Caco-2 (cell line): ENCODE data around the gene ABO. TPM values are rescaled to one million over a fixed set of nuclear protein-coding genes. Genes with fewer than 3 reads are reported as not detected.
A peak's percentile ranks its signal among the peaks of the same experiment; 100 is the strongest.

Experiments used
- Bru-seq: library from RNA; stranded (reverse); fragments of 400-500 nt; gene quantifications from one replicate; lab custom pipeline; 2021; lab: Mats Ljungman, UMichigan
- BruChase-seq, 2 experiments: library from RNA; stranded (reverse); fragments of 400-500 nt; gene quantifications; one replicate each; lab custom pipeline; 2021; lab: Mats Ljungman, UMichigan
- BruUV-seq: library from RNA; stranded (reverse); fragments of 400-500 nt; replicated peaks from 2 replicates; lab custom pipeline; 2021; lab: Mats Ljungman, UMichigan
- CTCF ChIA-PET: fragments of 300-600 bp; sonication (Branson Sonifier 250); formaldehyde crosslinking; loops from one replicate; lab custom pipeline; 2022; ENCODE audit warnings: antibody characterized with exemption; lab: Charles Lee
- POLR2A ChIA-PET: fragments of 300-600 bp; sonication (Branson Sonifier 250); formaldehyde crosslinking; loops from one replicate; lab custom pipeline; 2022; ENCODE audit warnings: antibody characterized with exemption; lab: Charles Lee
- DNase-seq, 2 experiments: peaks; one replicate each; pipeline versions ENCODE4 v3.0.0 to v3.0.0-alpha.2; 2020 to 2022
- H3K27me3 ChIP-seq: replicated peaks from 2 replicates; pipeline ENCODE4 v1.6.0; 2011; ENCODE audit warnings: low read length; ENCODE audit not compliant: control insufficient read depth, insufficient read depth
- H3K36me3 ChIP-seq: 2 replicates; pipeline ENCODE4 v1.5.1; 2011; ENCODE audit warnings: low read length; ENCODE audit not compliant: control insufficient read depth, insufficient read depth
- H3K4me1 ChIP-seq: fragments of 250-450 bp; sonication (Bioruptor Pico); 2 replicates; pipeline ENCODE4 v1.5.1; 2020; ENCODE audit warnings: mild to moderate bottlenecking
- H3K4me3 ChIP-seq: 2 replicates; pipeline ENCODE4 v1.5.1; 2011; ENCODE audit warnings: low read depth, mild to moderate bottlenecking, control low read depth, low read length
- H3K9me3 ChIP-seq: fragments of 250-450 bp; sonication (Bioruptor Pico); 2 replicates; pipeline ENCODE4 v1.5.1; 2020; ENCODE audit warnings: mild to moderate bottlenecking, moderate library complexity
- H3K27ac Mint-ChIP-seq: one replicate; pipeline ENCODE4 v1.8.0; 2022; ENCODE audit warnings: mixed read lengths; ENCODE audit not compliant: unreplicated experiment
- H3K27me3 Mint-ChIP-seq: one replicate; pipeline ENCODE4 v1.8.0; 2022; ENCODE audit warnings: mixed read lengths; ENCODE audit not compliant: insufficient read depth, unreplicated experiment
- H3K36me3 Mint-ChIP-seq: one replicate; pipeline ENCODE4 v1.8.0; 2022; ENCODE audit warnings: mild to moderate bottlenecking, mixed read lengths; ENCODE audit not compliant: insufficient read depth, unreplicated experiment
- H3K4me1 Mint-ChIP-seq: one replicate; pipeline ENCODE4 v1.8.0; 2022; ENCODE audit warnings: low read depth, mixed read lengths; ENCODE audit not compliant: unreplicated experiment
- H3K4me3 Mint-ChIP-seq: one replicate; pipeline ENCODE4 v1.8.0; 2022; ENCODE audit warnings: mild to moderate bottlenecking, moderate library complexity, mixed read lengths; ENCODE audit not compliant: unreplicated experiment
- H3K9me3 Mint-ChIP-seq: one replicate; pipeline ENCODE4 v1.8.0; 2022; ENCODE audit warnings: mixed read lengths; ENCODE audit not compliant: unreplicated experiment
- intact Hi-C: fragments of 100-400 bp; cut with micrococcal nuclease; formaldehyde crosslinking; loops from one replicate; pipeline ENCODE4 v1.10.0; 2022; ENCODE audit not compliant: unreplicated experiment
- long read RNA-seq: library from polyadenylated mRNA; stranded (forward); transcript quantifications from one replicate; pipeline ENCODE4 v2.0.0, GENCODE V29; 2022
- total RNA-seq: library from RNA; stranded (reverse); gene quantifications from 2 replicates; pipeline ENCODE4 v1.2.3, GENCODE V29; 2022
- TF ChIP-seq, protein P1 (sequence below), 2 experiments: fragments of 200-600 bp in 1 of 2; IDR thresholded peaks; 1 replicate in 1 of 2; 2 replicates in 1 of 2; pipeline versions ENCODE4 v1.5.1 to v1.8.0; 2011 to 2022; ENCODE audit warnings: antibody characterized with exemption in 1 of 2, control low read depth in 1 of 2, inconsistent platforms in 1 of 2, low read depth in 1 of 2, low read length in 1 of 2, mild to moderate bottlenecking in 1 of 2, moderate library complexity in 1 of 2; ENCODE audit not compliant: insufficient read depth in 1 of 2, severe bottlenecking in 1 of 2, unreplicated experiment in 1 of 2

ABO gene
- total RNA-seq (not detected in 2 replicates), Bru-seq, nascent RNA (percentile 9 among the genes with signal in this experiment), BruChase-seq, experiment 1, labeled RNA remaining after a 2-hour chase (percentile 8 among the genes with signal in this experiment), BruChase-seq, experiment 2, labeled RNA remaining after a 6-hour chase (percentile 10 among the genes with signal in this experiment)
- long read RNA-seq, result 0 reads

DNA sequence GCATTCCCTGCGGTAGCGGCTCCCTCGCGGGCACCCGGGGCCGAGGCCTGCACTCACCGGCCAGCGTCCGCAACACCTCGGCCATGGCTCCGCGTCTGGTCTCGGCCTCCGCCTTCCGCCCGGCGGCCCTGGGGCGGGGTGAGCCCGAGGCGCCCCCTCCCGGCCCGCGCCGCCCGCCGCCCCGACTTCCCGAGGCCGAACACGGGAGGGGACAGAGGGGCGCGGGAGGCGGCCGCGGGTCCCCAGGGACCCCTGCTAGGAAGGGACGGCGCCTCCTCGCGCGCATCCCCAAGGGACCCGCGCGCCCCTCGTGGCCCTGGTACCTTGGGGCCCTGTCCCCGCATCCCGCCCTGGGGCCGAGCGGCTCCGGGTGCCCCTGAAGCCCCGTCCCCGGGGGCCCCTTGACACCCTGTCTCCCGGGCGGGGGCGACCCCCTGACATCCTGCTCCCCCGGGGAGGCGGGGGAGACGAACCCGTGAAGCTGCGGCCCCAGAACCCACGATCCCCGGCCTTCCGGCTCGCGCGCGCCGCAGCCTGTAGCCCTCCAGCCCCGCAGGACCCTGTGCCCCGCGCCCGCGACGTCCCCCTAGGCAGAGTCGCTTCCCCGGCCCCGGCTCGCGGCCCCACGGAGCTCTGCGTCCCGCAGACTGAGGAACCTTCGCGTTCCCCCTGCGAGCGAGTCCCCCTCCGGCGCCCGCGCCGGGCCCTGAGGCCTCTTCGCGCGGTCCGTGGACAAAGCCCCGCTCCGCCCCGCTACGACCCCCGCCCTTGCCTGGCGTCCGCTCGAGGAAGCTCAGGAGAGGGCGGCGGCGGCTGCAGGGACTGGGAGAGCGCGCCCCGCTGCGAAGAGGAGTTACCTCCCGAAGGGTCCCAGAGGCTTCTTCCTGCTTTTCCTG is at the start of gene ABO:
Gene ABO (minus strand): TSS at position 97 of the 896 bp plus-strand sequence.
- Histone ChIP-seq H3K9me3 (peaks cover 7% of the 10 kb centered on the region; the same call in 1 of the 2 replicates), H3K36me3 (no peaks in the 10 kb centered on the region), H3K4me1 (peaks cover 8% of the 10 kb centered on the region), H3K4me3 (no peak within 1 kb of the TSS), H3K27me3 (no peaks in the 10 kb centered on the region)
- TF ChIP-seq, protein P1, sequence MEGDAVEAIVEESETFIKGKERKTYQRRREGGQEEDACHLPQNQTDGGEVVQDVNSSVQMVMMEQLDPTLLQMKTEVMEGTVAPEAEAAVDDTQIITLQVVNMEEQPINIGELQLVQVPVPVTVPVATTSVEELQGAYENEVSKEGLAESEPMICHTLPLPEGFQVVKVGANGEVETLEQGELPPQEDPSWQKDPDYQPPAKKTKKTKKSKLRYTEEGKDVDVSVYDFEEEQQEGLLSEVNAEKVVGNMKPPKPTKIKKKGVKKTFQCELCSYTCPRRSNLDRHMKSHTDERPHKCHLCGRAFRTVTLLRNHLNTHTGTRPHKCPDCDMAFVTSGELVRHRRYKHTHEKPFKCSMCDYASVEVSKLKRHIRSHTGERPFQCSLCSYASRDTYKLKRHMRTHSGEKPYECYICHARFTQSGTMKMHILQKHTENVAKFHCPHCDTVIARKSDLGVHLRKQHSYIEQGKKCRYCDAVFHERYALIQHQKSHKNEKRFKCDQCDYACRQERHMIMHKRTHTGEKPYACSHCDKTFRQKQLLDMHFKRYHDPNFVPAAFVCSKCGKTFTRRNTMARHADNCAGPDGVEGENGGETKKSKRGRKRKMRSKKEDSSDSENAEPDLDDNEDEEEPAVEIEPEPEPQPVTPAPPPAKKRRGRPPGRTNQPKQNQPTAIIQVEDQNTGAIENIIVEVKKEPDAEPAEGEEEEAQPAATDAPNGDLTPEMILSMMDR (IDR thresholded peaks at IDR 0.05; ENCODE audit: insufficient read depth in 1 of 2, low read depth in 1 of 2, low read length in 1 of 2, severe bottlenecking in 1 of 2, unreplicated experiment in 1 of 2), result no peak
- Mint-ChIP-seq H3K36me3 (no peaks in the 10 kb centered on the region), H3K27ac (no peak within 1 kb of the TSS), H3K4me1 (no peaks in the 10 kb centered on the region), H3K27me3 (no peaks in the 10 kb centered on the region), H3K4me3 (no peak within 1 kb of the TSS), H3K9me3 (peaks cover 17% of the 10 kb centered on the region)
- CTCF ChIA-PET, result no interaction called here
- intact Hi-C loops, result no loop called here
- DNase-seq, result no peak
- no TSS peak for BruUV-seq
- POLR2A ChIA-PET, result no interaction called here

DNA sequence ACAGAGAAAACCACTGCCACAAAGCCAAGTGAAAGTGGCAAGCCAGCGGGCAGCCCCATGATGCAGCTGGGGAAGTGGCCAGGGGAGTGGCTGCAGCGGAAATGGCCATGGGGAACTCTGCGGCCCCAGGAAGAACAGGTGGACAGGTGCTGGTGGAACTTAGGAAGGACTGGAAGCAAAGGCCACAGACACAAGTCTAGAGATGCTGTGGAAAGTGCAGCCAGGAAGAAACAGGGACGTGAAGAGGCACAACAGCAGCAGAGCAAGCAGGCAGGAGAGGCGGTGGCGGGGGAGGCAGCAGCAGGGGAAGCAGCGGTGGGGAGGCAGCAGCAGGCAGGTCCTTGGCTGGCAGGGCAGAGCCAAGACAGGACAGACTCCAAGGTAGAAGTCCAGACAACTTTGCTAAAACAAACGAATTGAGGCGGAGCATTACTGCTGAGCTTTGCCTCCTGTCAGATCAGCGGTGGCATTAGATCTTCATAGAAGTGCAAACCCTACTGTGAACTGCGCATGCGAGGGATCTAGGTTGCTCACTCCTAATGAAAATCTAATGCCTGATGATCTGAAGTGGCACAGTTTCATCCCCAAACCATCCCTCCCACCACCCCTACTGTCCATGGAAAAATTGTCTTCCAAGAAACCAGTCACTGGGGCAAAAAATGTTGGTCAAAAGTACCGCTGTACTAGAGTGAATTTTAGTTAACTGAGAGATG is 49.1 kb upstream of the ABO start:
- no peak overlapping the region for H3K27ac Mint-ChIP-seq
- TF ChIP-seq, protein P1 (IDR thresholded peaks at IDR 0.05; ENCODE audit: insufficient read depth in 1 of 2, low read depth in 1 of 2, low read length in 1 of 2, severe bottlenecking in 1 of 2, unreplicated experiment in 1 of 2), result no peak
- H3K4me3 ChIP-seq, result no peak overlapping the region
- CTCF ChIA-PET, result no interaction called here
- H3K4me1 ChIP-seq, result no peaks in the 10 kb centered on the region
- no peaks in the 10 kb centered on the region for H3K27me3 ChIP-seq
- no peak for DNase-seq
- H3K9me3 ChIP-seq, result peaks cover 12% of the 10 kb centered on the region; the same call in 1 of the 2 replicates
- BruUV-seq, result no TSS peak
- no peak overlapping the region for H3K4me3 Mint-ChIP-seq
- H3K36me3 ChIP-seq, result no peaks in the 10 kb centered on the region
- peaks cover 10% of the 10 kb centered on the region for H3K9me3 Mint-ChIP-seq
- H3K4me1 Mint-ChIP-seq, result no peaks in the 10 kb centered on the region
- H3K27me3 Mint-ChIP-seq, result no peaks in the 10 kb centered on the region
- POLR2A ChIA-PET, result no interaction called here
- peaks cover 13% of the 10 kb centered on the region for H3K36me3 Mint-ChIP-seq
- intact Hi-C loops, result no loop called here

DNA sequence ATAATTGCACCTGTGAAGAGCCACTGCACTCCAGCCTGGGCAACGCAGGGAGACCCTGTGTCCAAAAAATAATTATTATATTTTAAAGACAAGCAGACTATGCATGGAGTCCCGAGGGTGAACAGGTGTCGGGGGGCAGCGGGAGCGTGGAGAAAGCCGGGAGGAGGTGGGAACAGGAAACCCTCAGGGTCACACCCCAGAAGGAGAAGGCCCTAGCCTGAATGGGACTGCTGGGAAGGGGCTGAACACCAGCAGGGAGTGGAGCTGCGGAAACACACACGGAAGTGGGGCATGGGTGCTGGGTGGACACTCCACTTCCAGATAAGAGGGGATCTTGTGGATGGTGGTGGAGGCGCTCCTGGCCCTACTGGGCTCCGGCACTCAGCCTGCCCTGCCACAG is 48.2 kb upstream of the ABO start:
- no TSS peak for BruUV-seq
- Mint-ChIP-seq H3K4me1 (no peaks in the 10 kb centered on the region), H3K27ac (no peak overlapping the region), H3K9me3 (peaks cover 10% of the 10 kb centered on the region), H3K36me3 (peaks cover 4% of the 10 kb centered on the region), H3K4me3 (no peak overlapping the region), H3K27me3 (no peaks in the 10 kb centered on the region)
- H3K36me3 ChIP-seq, result no peaks in the 10 kb centered on the region
- no peak for DNase-seq
- TF ChIP-seq, protein P1 (IDR thresholded peaks at IDR 0.05; ENCODE audit: insufficient read depth in 1 of 2, low read depth in 1 of 2, low read length in 1 of 2, severe bottlenecking in 1 of 2, unreplicated experiment in 1 of 2), result no peak
- CTCF ChIA-PET, result no interaction called here
- no peaks in the 10 kb centered on the region for H3K4me1 ChIP-seq
- H3K4me3 ChIP-seq, result no peak overlapping the region
- no peaks in the 10 kb centered on the region for H3K27me3 ChIP-seq
- H3K9me3 ChIP-seq, result peaks cover 12% of the 10 kb centered on the region; the same call in 1 of the 2 replicates
- POLR2A ChIA-PET, result no interaction called here
- intact Hi-C loops, result no loop called here
